Vagina (tissue), 2 donors: ENCODE results near the gene EIF4E.

Experiments
- POLR2A ChIP-seq, 2 donors: fragments of 450-650 bp; IDR thresholded peaks; one replicate each; pipeline ENCODE4 v1.6.1; 2017; ENCODE audit warnings: antibody characterized with exemption in 2 of 2, mild to moderate bottlenecking in 2 of 2, moderate library complexity in 2 of 2
- TF ChIP-seq, protein P1 (sequence below), 3 experiments: fragments of 450-650 bp in 2 of 3; fragments of 200-600 bp in 1 of 3; sonication (generic) in 1 of 3; IDR thresholded peaks; one replicate each; pipeline ENCODE4 v1.5.1; 2017 to 2019; ENCODE audit warnings: antibody characterized with exemption in 3 of 3, mild to moderate bottlenecking in 2 of 3, moderate library complexity in 2 of 3

DNA sequence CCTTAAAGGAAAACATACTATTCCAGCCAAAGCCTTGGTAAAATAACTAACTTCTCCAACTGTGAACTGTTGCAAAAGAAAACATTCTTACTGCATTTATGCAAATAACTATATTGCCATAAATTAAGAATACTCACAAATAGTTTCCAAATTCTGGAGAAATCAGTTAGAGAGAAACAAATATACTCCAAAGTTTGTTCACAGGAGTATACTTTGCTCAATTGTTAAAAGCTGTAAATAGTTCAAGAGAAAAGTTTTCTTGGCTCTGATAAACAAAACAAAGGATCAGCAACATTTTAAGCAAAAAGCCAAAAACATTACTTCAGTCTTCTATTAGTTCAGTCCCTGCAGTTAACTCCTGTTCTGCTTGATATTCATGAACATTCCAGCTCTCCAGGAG is 83.0 kb downstream of the EIF4E start:
- TF ChIP-seq, protein P1, sequence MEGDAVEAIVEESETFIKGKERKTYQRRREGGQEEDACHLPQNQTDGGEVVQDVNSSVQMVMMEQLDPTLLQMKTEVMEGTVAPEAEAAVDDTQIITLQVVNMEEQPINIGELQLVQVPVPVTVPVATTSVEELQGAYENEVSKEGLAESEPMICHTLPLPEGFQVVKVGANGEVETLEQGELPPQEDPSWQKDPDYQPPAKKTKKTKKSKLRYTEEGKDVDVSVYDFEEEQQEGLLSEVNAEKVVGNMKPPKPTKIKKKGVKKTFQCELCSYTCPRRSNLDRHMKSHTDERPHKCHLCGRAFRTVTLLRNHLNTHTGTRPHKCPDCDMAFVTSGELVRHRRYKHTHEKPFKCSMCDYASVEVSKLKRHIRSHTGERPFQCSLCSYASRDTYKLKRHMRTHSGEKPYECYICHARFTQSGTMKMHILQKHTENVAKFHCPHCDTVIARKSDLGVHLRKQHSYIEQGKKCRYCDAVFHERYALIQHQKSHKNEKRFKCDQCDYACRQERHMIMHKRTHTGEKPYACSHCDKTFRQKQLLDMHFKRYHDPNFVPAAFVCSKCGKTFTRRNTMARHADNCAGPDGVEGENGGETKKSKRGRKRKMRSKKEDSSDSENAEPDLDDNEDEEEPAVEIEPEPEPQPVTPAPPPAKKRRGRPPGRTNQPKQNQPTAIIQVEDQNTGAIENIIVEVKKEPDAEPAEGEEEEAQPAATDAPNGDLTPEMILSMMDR (IDR thresholded peaks at IDR 0.05), result no peak
- no peak for TF ChIP-seq POLR2A (IDR thresholded peaks at IDR 0.05)
